Measurements from ENCODE around the gene FAM53A.

The FAM53A gene

GRCh38 chr4:1716065-1716945, 32.2 kb upstream of the FAM53A start (continued):
- TF ChIP-seq ZNF23 (tag by site-specific recombination; IDR thresholded peaks at IDR 0.05; ENCODE audit: borderline replicate concordance) (no peak), PRDM6 (tag by site-specific recombination; IDR thresholded peaks at IDR 0.05) (no peak), ZNF544 (tag by site-specific recombination; IDR thresholded peaks at IDR 0.05) (no peak), ZNF174 (tag by site-specific recombination; IDR thresholded peaks at IDR 0.05) (no peak)

GRCh38 chr4:1715002-1715758, 31.1 kb upstream of the FAM53A start:
- Histone ChIP-seq H3K4me1 (ENCODE audit: control insufficient read depth, insufficient read depth, low read length) (no peaks in the 10 kb centered on the region), H3K9me3 (ENCODE audit: control insufficient read depth, insufficient read depth, low read depth, low read length) (no peaks in the 10 kb centered on the region), H3K27ac (ENCODE audit: extremely low read depth, low read depth, low read length) (peak overlapping the region; percentile 4; the same call in 1 of the 2 replicates), H3K36me3 (ENCODE audit: control insufficient read depth in 2 of 2, insufficient read depth in 1 of 2, low read length in 2 of 2) (peaks cover 0 to 43% of the 10 kb centered on the region in 2 experiments; a peak in 2 of 3 replicates), H3K4me3 (ENCODE audit: low read depth, low read length) (no peak overlapping the region)
- ChIA-PET POLR2A (interaction anchor here (0.7 kb wide), 1 partner anchor 19 kb away, joined by 3 read pairs; no protein-coding TSS in a partner anchor), CTCF (interaction anchor here (3.4 kb wide), 1 partner anchor 22 kb away, joined by 14 read pairs; no protein-coding TSS in a partner anchor)
- no peak for TF ChIP-seq ZFP3 (tag by site-specific recombination; IDR thresholded peaks at IDR 0.05; ENCODE audit: low read depth)
- no peak for TF ChIP-seq ZNF155 (tag by site-specific recombination; IDR thresholded peaks at IDR 0.05)
- no peak for TF ChIP-seq ZNF24 (tag by site-specific recombination; IDR thresholded peaks at IDR 0.05)
- TF ChIP-seq ZNF354C (tag by site-specific recombination; IDR thresholded peaks at IDR 0.05; ENCODE audit: borderline replicate concordance, low read depth), result no peak
- TF ChIP-seq, protein P1, sequence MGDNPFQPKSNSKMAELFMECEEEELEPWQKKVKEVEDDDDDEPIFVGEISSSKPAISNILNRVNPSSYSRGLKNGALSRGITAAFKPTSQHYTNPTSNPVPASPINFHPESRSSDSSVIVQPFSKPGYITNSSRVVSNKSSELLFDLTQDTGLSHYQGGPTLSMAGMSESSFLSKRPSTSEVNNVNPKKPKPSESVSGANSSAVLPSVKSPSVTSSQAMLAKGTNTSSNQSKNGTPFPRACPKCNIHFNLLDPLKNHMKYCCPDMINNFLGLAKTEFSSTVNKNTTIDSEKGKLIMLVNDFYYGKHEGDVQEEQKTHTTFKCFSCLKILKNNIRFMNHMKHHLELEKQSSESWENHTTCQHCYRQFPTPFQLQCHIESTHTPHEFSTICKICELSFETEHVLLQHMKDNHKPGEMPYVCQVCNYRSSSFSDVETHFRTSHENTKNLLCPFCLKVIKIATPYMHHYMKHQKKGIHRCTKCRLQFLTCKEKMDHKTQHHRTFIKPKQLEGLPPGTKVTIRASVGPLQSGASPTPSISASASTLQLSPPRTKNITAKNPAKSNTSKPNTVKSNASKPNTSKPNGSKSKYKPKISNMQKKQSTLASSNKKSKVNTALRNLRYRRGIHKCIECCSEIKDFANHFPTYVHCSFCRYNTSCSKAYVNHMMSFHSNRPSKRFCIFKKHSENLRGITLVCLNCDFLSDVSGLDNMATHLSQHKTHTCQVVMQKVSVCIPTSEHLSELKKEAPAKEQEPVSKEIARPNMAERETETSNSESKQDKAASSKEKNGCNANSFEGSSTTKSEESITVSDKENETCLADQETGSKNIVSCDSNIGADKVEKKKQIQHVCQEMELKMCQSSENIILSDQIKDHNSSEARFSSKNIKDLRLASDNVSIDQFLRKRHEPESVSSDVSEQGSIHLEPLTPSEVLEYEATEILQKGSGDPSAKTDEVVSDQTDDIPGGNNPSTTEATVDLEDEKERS (tag by site-specific recombination; IDR thresholded peaks at IDR 0.05), result no peak
- no peak for TF ChIP-seq GLI4 (tag by site-specific recombination; IDR thresholded peaks at IDR 0.05)
- TF ChIP-seq GLI2 (tag by site-specific recombination; IDR thresholded peaks at IDR 0.05; ENCODE audit: borderline replicate concordance, low read depth), result no peak
- no peak for TF ChIP-seq ZBTB21 (tag by site-specific recombination; IDR thresholded peaks at IDR 0.05)
- no peak for TF ChIP-seq ZSCAN5A (tag by site-specific recombination; IDR thresholded peaks at IDR 0.05)
- no peak for TF ChIP-seq ZFHX2 (tag by site-specific recombination; conservative IDR thresholded peaks at IDR 0.05)

Data from HEK293 (cell line).